GM10266 (cell line): ENCODE data around the gene SERGEF.

Experiments used
- DNase-seq: peaks from one replicate; pipeline ENCODE4 v3.0.0; 2012; ENCODE audit errors: extremely low spot score
- TF ChIP-seq, protein P1 (sequence below): IDR thresholded peaks from 2 replicates; pipeline ENCODE4 v1.5.1; 2012; ENCODE audit warnings: mild to moderate bottlenecking, low read depth; ENCODE audit not compliant: control insufficient read depth, insufficient read depth; ENCODE audit errors: missing control alignments

SERGEF gene

GRCh38 chr11:17813391-17814059, 199.3 kb downstream of the SERGEF start:
- TF ChIP-seq, protein P1, sequence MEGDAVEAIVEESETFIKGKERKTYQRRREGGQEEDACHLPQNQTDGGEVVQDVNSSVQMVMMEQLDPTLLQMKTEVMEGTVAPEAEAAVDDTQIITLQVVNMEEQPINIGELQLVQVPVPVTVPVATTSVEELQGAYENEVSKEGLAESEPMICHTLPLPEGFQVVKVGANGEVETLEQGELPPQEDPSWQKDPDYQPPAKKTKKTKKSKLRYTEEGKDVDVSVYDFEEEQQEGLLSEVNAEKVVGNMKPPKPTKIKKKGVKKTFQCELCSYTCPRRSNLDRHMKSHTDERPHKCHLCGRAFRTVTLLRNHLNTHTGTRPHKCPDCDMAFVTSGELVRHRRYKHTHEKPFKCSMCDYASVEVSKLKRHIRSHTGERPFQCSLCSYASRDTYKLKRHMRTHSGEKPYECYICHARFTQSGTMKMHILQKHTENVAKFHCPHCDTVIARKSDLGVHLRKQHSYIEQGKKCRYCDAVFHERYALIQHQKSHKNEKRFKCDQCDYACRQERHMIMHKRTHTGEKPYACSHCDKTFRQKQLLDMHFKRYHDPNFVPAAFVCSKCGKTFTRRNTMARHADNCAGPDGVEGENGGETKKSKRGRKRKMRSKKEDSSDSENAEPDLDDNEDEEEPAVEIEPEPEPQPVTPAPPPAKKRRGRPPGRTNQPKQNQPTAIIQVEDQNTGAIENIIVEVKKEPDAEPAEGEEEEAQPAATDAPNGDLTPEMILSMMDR: no peak
- DNase-seq: no peak

DNA sequence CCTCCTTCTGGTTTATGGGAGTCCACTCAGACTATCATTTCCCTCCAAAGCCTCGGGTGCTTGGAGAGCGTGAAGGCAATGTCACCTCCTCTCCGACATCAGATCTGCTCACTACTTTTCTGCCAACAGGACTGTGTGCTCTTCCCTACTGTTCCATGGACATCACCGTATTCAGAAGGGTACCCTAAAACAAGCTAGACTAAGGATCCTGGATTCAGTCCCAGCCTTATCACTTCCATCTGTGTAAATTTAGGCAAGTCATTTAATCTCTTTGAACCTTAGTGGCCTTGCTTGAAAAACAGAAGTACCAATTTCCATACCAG, 200.0 kb downstream of the SERGEF start:
- no peak for DNase-seq
- TF ChIP-seq, protein P1: no peak

DNA sequence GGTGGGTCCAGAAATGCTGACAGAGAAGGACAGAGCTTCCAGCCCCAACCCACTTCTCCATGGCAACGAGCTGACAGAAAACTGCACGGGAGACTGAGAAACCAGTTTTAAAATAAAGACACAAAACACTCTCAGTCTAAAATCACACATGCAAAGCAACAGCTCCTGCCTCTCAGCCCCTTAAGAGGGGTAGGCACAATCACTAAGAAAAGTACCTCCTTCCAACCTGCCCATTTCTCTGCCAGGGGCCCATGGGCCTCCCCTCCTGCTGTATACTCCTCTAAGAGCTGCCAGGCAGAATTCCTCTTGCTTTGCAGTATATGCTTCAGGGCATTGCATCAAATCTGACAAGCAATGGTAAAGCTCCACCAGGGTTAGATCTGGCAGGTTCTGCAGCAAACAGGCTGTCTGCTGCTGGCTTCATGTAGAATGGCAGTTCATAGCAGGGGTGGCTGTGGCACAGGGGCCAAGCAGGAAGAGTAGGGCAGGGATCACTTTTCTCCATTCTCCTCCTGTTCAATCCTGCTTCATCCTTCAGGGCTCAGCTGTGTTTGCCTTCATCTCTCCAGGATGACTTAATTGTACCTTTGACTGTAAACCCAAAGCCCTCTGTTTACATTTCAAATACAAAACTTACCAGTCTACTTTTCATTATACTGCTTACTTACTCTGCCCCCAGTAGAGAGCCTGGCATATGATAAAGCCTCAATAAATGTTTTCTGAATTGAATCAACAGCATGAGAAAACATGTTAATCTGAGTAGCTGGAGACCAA, 200.6 kb downstream of the SERGEF start:
- no peak for DNase-seq
- TF ChIP-seq, protein P1: no peak

DNA sequence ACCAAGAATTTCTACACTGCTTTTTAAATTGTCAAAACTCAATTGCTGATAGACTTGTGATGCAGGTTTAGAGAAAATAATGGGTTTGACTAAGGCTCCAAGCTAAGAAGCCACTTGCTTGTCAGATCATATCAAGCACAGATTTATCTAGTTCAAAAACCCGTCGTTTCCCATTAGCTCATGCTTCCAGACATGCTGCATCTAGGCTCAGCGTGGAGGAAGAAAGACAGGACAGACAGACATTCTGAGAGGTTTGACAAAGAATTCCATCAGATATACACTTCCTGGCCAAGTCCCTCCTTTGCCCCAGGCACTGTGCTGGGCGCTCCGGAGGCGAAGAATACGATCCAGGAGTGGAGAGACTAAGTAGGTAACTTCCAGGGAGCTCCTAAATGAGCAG, 201.5 kb downstream of the SERGEF start:
- TF ChIP-seq, protein P1: no peak
- no peak for DNase-seq

- DNase-seq: no peak
- TF ChIP-seq, protein P1: no peak
These were observed 202.1 kb downstream of the SERGEF start for GRCh38 chr11:17810746-17811145.

DNA sequence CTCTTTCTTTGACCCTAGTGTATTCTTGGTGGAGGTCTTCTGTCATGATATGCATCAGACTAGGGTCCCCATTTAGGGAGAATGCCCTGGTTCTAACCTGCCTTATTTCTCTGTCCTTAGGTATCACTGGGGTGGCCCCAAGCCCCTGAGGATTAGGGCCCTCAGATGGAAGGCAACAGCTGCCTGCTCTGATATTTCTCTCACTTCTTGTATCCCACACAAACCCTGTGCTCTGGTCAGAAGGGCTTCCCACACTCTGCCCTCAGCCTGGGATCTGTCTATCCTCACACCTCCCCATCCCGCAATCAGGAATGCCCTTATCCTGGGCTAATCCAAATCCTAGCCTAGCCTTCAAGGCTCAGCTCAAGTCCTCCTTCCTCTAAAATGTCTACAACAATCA, 202.8 kb downstream of the SERGEF start:
- TF ChIP-seq, protein P1: no peak
- no peak for DNase-seq

GRCh38 chr11:17807034-17807433, 205.8 kb downstream of the SERGEF start:
- DNase-seq: no peak
- TF ChIP-seq, protein P1: no peak
